IPS DF 19.7 (cell line): ENCODE data around the gene TMEM63B.
"Not testable (repeated sequence)": the region's sequence is repeated elsewhere in the genome, so short reads cannot be mapped to it uniquely, and the experiment has no call there.

ENCODE experiments used
- DNase-seq: peaks from one replicate; pipeline ENCODE4 v3.0.0-alpha.2; 2013; ENCODE audit warnings: low read depth, low spot score

The TMEM63B gene

GRCh38 chr6:44171899-44172546, 44.7 kb downstream of the TMEM63B start:
- DNase-seq, result no peak

GRCh38 chr6:44172731-44173500, 45.6 kb downstream of the TMEM63B start:
- DNase-seq, result no peak

GRCh38 chr6:44176130-44176761, 48.9 kb downstream of the TMEM63B start:
- no peak for DNase-seq

GRCh38 chr6:44176762-44177509, 49.6 kb downstream of the TMEM63B start:
- DNase-seq, result no peak

DNA sequence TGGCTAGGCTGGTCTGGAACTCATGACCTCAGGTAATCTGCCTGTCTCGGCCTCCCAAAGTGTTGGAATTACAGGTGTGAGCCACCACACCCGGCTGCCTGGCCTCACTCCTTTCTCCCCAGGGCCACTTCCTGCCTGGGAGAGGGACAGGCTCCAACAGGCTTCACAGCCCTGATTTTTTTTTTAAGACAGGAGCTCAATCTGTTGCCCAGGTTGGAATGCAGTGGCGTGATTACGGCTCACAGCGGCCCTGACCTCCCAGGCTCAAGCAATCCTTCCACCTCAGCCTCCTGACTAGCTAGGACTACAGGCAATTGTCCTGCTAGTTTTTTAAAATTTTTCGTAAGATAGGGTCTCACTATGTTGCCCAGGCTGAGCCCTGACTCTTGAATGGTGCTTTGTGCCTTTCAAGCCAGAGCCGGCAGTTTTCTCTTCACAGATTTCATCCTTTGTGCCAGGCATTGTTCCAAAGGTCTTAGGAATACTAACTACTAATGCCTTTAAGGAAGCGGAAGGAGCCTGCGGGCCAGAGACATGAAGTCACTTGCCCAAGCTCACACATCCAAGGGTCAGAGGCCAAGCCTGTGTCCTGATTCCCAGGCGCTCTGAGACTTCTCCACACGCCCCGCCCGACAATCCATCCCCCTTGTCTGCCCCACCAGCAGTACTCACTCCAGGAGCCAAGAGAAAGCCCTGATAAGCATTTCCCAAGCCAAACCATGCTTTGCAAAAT, 50.5 kb downstream of the TMEM63B start:
- no peak for DNase-seq

GRCh38 chr6:44178424-44179071, 51.2 kb downstream of the TMEM63B start:
- DNase-seq, result no peak

DNA sequence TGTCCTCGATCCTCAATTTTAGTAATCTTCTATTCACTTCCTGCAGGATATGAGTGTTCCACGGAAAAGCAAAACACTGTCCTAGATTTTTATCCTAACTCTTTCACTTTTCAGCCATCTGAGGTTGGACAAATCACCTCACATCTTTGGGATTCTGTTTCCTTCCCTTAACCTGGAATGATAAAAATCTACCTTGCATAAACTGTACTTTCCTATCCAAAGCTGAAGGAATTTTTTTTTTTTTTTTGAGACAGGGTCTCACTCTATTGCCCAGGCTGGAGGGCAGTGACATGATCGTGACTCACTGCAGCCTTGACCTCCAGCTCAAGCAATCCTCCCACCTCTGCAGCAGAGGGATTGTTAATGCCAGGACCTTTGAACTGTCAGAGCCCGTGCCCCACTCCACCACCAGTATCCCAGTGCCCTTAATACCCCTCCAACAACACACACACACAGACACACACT, 51.8 kb downstream of the TMEM63B start:
- DNase-seq, result no peak

GRCh38 chr6:44179648-44180047, 52.3 kb downstream of the TMEM63B start:
- no peak for DNase-seq

GRCh38 chr6:44180406-44180805, 53.1 kb downstream of the TMEM63B start:
- no peak for DNase-seq

- DNase-seq, result no peak
Observed at GRCh38 chr6:44180886-44181285, 53.5 kb downstream of the TMEM63B start.

- DNase-seq, result not testable (repeated sequence)
Observed at GRCh38 chr6:44181784-44182183, 54.4 kb downstream of the TMEM63B start.

- DNase-seq, result no peak
Observed at GRCh38 chr6:44182911-44183390, 55.6 kb downstream of the TMEM63B start.

DNA sequence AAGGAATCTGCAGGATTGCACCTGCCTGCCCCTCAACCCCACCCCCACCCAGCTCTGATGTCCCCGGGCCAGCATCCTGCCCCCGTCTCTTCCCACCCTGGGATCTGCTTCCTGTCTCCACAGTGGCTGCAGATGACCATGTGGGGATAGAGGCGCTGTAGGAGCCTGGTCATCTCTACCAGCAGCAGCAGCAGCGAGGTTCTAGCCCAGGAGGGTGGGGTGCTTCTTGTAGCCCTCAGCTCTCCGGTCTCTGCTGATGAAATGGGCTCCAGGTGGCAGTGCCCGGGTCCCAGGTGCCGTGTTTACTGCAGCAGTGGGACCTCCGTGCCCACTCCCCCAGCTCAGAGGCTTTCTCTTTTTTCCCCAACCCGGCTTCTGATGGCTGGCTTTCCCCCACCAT, 56.4 kb downstream of the TMEM63B start:
- no peak for DNase-seq

DNA sequence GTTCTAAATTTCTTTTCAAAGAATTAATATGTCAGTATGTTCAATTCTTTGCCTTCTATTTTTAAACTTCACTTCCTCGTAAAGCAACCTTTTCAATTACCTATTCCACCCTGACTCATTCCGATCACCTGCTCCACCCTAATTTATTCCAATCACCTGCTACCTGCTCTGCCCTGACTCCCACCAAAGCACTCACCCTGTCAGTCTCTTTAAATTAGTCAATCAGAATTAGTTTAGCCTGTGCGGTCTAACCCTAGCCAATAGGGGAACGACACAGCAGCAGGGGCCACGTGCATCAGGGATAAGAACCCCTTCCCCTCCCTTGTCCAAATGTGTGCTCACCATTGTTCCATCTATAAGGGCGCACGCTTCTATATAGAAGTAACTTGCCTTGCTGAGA, 58.0 kb downstream of the TMEM63B start:
- DNase-seq, result not testable (repeated sequence)

DNA sequence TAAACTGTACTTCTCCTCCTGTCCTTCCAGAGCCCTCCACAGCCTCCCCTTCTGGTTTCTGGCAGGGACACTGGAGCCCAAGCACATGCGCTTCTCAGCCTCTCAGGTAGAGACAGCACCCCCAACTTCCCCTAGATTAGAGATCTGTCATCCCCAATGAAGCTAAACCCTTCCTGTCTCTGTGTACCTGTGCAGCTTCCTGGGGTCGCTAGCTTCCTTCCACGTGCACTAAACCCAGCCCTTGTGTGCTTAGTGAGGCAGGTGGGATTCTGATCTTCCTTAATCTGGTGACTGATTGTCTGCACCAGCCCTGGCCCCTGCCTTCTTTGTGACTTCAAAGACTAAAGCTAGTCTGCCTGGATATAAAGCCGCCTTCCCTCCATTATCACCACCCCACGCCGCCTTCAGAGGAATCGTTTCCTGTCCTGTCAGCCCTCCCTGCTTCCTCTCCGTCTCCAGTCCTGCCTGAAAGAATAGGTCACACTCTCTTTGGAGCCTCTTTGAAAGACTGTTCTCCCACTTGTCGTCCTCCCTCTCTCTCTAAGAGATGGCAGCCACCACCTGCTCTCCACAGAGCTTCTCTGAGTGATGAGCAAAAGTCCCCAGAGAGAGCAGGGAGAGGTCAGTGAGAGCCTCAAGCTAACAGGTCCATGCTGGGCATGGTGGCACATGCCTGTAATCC, 58.7 kb downstream of the TMEM63B start:
- no peak for DNase-seq

DNA sequence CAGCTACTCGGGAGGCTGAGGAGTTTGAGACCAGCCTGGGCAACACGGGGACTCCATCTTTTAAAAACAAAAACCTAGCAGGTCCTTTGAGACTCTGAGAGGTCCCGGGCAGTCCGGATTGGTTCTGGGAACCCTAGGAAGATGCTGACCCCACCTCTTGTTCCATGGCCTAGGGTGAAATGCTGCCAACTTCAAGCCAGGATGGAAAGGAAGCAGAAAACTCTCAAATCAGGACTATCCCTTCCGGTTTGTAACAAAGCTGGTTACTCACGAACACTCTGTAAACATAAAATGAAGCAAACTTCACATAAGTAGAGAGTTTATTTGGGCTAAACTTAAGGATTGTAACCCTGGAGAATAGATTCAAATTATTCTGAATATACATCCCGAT, 59.3 kb downstream of the TMEM63B start:
- DNase-seq, result no peak

DNA sequence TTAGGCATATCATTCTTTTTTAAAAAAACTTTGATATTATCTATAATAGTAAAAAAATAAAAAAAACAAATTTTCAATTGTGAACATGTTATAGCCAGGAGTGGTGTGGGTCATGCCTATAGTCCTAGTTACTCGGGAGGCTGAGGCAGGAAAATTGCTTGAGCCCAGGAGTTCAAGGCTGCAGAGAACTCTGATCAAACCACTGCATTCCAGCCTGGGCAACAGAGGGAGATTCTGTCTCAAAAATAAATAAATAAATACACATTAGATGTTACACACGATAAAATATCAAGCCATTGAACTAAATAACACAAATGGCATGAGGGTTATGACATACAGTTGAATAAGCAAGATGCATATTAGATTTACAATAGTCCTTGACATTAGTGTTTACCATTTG, 61.5 kb downstream of the TMEM63B start:
- no peak for DNase-seq

GRCh38 chr6:44189257-44189656, 61.9 kb downstream of the TMEM63B start:
- DNase-seq, result no peak

DNA sequence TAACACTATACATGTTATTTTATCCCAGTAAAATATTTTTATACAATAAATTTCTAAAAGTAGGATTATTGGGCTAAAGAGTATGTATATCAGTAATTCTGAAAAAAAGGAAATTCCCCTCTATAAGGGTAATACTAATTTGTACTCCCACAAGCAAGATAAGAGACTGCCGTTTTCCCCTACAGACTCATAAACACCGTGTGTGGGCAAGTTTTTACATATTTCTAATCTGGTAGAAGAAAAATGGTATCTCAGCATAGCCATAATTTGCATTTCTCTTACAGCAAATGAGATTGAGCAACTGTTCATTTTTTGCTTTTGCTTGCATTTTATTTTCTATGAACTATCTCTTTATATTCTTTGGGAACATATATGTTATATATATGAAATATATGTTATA, 63.4 kb downstream of the TMEM63B start:
- no peak for DNase-seq

DNA sequence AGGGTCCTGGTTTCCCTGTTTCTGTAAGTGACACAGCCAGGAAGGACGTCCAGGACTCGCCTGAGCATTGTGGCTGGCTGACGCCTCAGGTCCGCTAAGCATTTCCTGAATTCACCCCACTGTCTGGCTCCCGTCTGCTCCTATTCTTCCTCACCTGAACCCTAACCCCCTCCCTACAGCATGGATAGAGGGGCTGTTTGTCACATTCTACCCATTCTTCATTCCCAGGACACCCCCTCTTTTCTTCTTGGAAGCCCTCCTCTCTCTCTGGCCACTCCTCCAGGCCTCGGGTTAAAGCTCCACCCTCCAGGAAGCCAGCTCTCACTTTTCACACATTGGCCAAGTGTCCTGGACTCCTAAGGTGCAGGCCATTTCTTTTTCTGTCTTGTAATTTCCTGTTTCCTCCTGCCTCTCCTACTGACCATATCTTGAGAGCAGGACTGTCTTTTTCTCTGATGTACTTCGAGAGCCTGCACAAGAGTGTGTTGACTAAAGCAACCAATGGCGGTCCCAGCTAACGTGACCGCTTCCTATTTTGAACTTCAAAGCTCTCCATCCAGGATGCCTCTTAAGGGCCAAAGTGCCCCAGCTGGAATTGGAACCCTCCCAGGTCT, 65.2 kb downstream of the TMEM63B start:
- DNase-seq, result no peak
